BJ (cell line): ENCODE measurements around the gene ATP8B3. TPM values are rescaled to one million over a fixed set of nuclear protein-coding genes. Genes with fewer than 3 reads are reported as not detected.

ENCODE experiments used
- CTCF ChIA-PET: fragments of 350-600 bp; formaldehyde crosslinking; extraction: SDS; loops from one replicate; lab custom pipeline; 2021; ENCODE audit warnings: antibody characterized with exemption, inconsistent platforms; lab: Yijun Ruan, JAX
- POLR2A ChIA-PET: fragments of 300-600 bp; sonication (Branson Sonifier 250); formaldehyde crosslinking; extraction: SDS; loops from one replicate; lab custom pipeline; 2021; ENCODE audit warnings: antibody characterized with exemption; lab: Charles Lee
- DNase-seq: peaks from one replicate; pipeline ENCODE4 v3.0.0-alpha.2; 2011; ENCODE audit warnings: low read depth
- H3K27me3 ChIP-seq: 2 replicates; pipeline ENCODE4 v1.6.0; 2011; ENCODE audit warnings: low read length; ENCODE audit not compliant: control insufficient read depth, insufficient read depth
- H3K36me3 ChIP-seq: 2 replicates; pipeline ENCODE4 v1.5.1; 2011; ENCODE audit warnings: low read length; ENCODE audit not compliant: control insufficient read depth, insufficient read depth
- H3K4me3 ChIP-seq: 2 replicates; pipeline ENCODE4 v1.5.1; 2011; ENCODE audit warnings: low read depth, mild to moderate bottlenecking, control low read depth, low read length
- polyA plus RNA-seq: library from polyadenylated mRNA; depleted of rRNA; stranded (reverse); fragments of >200 nt; gene quantifications from 2 replicates; pipeline ENCODE4 v1.2.3, GENCODE V29; 2011
- TF ChIP-seq, protein P1 (sequence below): IDR thresholded peaks from 2 replicates; pipeline ENCODE4 v1.5.1; 2011; ENCODE audit warnings: low read depth, mild to moderate bottlenecking, control low read depth, inconsistent platforms, low read length, moderate library complexity; ENCODE audit not compliant: insufficient read depth

ATP8B3 gene
- polyA plus RNA-seq, 1 experiment, result 4.6 TPM

GRCh38 chr19:1777149-1777548 is 34.9 kb downstream of the ATP8B3 start:
- Histone ChIP-seq H3K36me3 (no peaks in the 10 kb centered on the region), H3K27me3 (peaks cover 38% of the 10 kb centered on the region), H3K4me3 (no peak overlapping the region)
- DNase-seq, result no peak
- TF ChIP-seq, protein P1, sequence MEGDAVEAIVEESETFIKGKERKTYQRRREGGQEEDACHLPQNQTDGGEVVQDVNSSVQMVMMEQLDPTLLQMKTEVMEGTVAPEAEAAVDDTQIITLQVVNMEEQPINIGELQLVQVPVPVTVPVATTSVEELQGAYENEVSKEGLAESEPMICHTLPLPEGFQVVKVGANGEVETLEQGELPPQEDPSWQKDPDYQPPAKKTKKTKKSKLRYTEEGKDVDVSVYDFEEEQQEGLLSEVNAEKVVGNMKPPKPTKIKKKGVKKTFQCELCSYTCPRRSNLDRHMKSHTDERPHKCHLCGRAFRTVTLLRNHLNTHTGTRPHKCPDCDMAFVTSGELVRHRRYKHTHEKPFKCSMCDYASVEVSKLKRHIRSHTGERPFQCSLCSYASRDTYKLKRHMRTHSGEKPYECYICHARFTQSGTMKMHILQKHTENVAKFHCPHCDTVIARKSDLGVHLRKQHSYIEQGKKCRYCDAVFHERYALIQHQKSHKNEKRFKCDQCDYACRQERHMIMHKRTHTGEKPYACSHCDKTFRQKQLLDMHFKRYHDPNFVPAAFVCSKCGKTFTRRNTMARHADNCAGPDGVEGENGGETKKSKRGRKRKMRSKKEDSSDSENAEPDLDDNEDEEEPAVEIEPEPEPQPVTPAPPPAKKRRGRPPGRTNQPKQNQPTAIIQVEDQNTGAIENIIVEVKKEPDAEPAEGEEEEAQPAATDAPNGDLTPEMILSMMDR, result no peak
- CTCF ChIA-PET, result interaction anchor here (0.6 to 2.6 kb wide), 4 partner anchors 12 to 321 kb away, joined by 3 to 12 read pairs (median 4); no protein-coding TSS in a partner anchor
- POLR2A ChIA-PET, result no interaction called here

DNA sequence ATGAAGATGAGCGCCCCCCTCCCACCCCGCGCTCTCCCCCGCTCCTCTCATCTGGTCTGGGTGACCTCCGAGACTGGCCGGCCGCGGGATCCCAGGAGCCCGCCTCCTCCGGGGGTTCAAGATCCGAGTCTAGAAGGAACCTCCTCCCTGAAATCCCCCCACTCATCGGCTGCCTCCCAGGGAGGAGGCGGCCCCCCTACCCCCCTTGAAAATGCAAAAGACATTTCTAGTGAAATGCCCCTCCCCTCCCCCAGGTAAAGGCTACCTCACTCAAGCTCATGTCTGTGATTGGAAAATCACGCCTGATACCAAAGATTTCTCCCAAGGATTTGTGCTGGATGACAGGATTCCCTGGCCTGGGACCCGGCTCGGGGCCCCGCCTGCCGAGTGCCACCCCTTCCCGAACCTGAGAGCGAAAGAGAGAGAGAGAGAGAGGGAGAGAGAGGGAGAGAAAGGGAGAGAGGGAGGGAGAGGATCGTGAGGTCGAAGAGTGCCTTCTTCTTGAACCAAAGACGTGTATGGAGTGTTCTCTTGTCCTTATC is 35.4 kb downstream of the ATP8B3 start:
- ChIA-PET POLR2A (no interaction called here), CTCF (interaction anchor here (1.6 to 2.6 kb wide), 2 partner anchors 20 to 104 kb away, joined by 4 to 12 read pairs; no protein-coding TSS in a partner anchor)
- Histone ChIP-seq H3K4me3 (no peak overlapping the region), H3K27me3 (peaks cover 38% of the 10 kb centered on the region), H3K36me3 (no peaks in the 10 kb centered on the region)
- TF ChIP-seq, protein P1, result no peak
- no peak for DNase-seq

- no peak for DNase-seq
- CTCF ChIA-PET, result interaction anchor here (1.6 kb wide), 1 partner anchor 103 kb away, joined by 4 read pairs; no protein-coding TSS in a partner anchor
- POLR2A ChIA-PET, result no interaction called here
- TF ChIP-seq, protein P1, result no peak
- no peaks in the 10 kb centered on the region for H3K36me3 ChIP-seq
- no peak overlapping the region for H3K4me3 ChIP-seq
- peaks cover 38% of the 10 kb centered on the region for H3K27me3 ChIP-seq
Observed at GRCh38 chr19:1775951-1776605, 36.0 kb downstream of the ATP8B3 start.

GRCh38 chr19:1774989-1775772 is 36.9 kb downstream of the ATP8B3 start:
- CTCF ChIA-PET, result interaction anchor here (1.0 kb wide), 1 partner anchor 103 kb away, joined by 3 read pairs; no protein-coding TSS in a partner anchor

More at GRCh38 chr19:1774989-1775772, 36.9 kb downstream of the ATP8B3 start:
- no peak overlapping the region for H3K4me3 ChIP-seq
- POLR2A ChIA-PET, result no interaction called here
- peaks cover 36% of the 10 kb centered on the region for H3K27me3 ChIP-seq
- no peak for DNase-seq
- H3K36me3 ChIP-seq, result no peaks in the 10 kb centered on the region
- TF ChIP-seq, protein P1, result 0 out of 2 replicates have a peak, but pooled peaks have one; percentile 23
